ENCODE measurements around the gene AFAP1.
"Not testable (repeated sequence)": the region's sequence is repeated elsewhere in the genome, so short reads cannot be mapped to it uniquely, and the experiment has no call there.

Gene AFAP1

DNA sequence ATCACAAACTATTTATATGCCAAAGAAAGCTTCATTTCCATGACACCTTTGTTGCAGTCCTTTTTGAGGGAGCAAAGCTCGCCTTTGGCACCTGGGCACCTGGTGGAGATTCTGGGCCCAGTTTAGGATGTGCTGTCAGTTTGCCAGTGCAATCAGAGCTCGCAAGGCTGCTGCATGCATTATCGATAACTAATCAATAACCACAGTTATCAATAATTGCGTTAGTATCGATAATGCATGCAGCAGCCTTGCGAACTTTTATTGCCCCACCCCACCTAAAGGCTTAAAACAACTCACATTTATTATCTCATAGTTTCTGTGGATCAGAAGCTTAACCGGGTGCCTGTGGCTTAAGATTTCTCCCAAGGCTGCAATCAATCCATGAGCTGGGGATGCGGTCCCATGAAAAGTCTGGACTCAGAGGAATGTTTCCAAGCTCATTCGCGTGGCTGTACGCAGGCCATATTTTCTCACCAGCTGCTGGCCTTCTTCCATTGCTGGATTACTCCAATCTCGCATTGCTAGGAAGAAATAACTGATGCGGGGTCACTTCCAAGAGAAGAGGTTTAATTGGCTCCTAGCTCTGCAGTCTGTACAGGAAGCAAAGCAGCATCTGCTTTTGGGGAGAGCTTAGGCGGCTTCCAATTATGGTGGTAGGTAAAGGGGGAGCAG is 6.2 kb upstream of the AFAP1 start:
- no peak for DNase-seq (ENCODE audit: low read depth)

DNA sequence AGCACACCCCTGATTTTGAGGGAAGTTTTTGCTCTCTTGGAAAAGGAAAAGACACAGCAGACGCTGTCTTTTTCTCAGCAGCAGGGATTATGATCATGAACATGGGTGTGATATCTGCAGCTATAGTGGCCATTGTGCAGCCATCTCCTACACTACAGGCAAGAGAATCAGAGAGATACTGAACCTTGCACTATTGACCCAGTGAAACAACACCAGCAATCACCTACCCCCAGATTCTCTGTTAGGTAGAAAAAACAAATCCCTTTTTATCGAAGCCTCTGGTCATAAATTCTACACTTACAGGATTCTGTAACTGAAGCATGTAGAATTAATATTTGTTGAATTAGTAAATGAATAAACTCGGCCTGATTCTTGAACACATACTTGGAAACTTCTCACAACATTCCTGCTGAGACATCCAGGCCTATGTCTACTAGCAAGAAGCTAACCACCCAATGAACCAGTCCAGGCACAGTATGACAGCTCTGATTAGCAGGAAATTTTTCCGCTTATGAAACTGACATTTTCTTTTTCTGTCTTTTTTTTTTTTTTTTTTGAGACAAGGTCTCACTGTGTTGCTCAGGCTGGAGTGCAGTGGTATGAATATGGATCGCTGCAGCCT is 5.0 kb upstream of the AFAP1 start:
- no peak for DNase-seq (ENCODE audit: low read depth)

DNA sequence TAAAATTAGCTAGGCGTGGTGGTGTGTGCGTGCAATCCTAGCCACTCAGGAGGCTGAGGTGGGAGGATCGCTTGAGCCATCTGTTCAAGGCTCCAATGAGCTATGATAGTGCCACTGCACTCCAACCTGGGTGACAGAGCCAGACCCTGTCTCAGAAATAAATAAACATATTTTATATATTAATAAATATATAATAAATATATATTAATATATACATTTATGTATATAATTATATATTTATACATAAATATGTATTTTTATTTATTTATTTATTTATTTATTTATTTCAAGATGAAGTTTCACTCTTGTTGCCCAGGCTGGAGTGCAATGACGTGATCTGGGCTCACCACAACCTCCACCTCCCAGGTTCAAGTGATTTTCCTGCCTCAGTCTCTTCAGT is 4.0 kb upstream of the AFAP1 start:
- DNase-seq (ENCODE audit: low read depth) = not testable (repeated sequence)

DNA sequence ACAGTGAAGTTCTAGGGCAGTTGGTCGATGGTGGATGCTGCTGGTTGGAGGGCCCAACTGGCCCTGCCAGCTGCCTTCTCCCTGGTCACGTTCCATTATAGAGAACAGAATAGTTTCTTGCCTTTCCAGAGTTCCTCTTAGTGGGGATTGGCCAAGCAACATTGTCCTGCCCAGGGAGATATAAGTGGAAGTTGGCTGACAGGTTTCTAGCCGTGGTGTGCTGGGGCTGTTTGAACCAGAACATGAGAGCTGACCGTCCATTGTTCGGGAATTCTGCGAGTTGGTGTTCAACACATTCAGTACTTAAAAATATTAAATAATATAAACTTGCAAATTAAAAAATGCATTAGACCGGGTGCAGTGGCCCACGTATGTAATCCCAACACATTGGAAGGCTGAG is 3.5 kb upstream of the AFAP1 start:
- DNase-seq (ENCODE audit: low read depth) = no peak

DNA sequence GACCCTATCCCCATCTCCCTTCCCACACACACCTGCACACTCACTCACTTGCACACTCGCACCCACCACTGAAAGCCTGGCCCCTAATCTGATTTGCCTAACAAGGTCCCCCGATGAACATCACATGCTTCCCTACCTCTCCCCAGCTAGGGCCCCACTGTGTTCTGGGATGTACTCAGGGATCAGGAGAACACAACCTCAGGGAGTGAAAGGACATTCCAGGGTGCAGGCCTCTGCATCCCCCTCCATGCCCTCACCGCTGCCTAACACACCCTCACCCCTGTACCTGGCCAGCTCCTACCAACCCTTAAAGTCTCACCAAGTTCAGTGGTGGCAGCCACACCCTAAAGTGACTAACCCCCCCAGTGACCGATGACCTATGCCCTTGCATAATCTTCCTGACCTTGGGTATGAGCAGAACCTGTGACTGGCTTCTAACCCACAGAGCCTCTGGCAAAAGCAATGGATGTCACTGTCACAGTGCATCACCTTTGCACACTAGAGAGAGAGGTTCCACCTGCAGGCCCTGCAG is 2.4 kb upstream of the AFAP1 start:
- no peak for DNase-seq (ENCODE audit: low read depth)

DNA sequence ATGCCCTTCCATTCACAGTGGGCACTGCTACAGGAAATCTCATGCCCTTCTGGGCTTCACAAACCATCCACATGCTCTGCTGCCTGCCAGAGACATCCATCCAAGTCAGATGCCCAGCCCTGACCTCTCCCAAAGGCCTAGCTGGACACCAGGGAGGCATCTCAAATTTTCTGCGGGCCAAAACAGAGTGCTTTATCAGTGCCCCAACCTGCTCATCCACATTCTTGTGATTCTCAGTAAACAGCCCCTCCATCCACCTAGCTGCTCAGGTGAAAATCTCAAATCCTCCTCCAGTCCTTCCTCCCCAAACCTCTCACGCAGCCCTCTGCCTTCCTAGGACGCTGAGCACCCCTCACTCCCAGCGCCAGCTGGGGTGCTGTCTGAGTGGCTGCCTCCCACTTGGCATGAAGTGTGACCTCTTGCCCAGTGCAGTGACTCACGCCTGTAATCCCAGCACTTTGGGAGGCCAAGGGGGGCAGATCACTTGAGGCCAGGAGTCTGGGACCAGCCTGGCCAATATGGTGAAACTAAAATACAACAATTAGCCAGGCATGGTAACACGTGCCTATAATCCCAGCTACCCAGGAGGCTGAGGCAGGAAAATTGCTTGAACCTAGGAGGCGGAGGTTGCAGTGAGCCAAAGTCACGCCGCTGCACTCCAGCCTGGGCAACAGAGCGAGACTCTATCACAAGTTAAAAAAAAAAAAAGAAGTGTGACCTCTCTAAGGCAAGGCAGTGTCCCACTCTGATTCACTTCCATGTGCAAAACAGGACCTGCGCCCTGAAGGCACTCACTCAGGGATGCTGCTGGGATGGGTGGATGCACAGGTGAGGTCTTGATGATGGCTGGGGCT is 1.7 kb upstream of the AFAP1 start:
- DNase-seq (ENCODE audit: low read depth) = no peak

DNA sequence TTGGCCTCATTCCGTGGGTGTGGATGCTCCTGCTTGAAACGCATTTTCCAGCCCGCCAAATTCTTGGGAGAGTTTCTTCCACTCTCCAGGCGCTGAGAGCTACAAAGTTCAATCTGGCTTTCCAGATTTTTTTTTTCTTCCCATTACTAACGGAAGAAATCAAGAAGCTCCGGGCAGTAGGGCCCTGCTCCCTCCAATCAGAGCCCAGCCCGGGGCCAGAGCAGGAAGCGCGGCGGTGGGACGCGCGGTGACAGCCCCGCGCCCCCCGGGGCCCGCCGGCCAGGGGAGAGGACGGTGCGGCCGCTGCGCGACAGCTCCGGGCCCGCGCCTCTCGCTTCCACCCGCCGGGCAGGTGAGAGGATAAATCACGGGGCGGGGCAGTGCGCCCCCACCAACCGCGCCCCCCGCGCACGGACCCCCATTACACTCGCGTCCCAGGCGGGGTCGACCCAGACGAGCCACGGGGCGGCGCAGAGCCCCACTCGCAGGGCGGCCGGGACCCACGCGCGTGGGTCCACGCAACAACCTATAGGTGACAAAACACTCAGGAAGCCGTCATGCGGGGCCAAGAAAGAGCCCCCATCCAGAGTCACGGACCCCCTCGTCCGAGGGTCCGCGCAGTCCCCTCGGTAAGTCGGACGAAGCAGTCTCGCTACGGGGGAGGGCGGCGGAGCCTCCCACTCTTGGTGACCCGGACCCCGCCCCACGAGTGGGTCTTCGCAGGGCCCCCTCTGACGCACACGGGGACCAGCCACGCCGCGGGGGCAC is 868 bp downstream of the AFAP1 start:
- DNase-seq (ENCODE audit: low read depth) = no peak

DNA sequence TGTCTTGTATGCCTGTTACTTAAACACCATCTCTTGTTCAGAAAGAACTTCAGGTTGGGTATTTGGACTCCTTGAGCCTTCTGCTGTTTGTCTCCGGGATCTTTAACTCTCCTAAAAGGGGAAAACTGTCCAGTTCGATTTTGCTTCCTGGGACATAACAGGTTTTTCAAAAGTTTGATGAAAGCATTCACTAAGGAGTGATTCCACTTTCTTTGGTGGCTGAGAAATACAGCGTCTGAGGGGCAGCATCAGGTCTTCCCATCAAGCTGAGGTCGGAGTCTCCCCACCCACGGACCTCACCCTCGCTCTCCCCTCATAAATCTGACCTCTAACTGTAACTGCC is 1.4 kb downstream of the AFAP1 start:
- DNase-seq (ENCODE audit: low read depth) = no peak

DNA sequence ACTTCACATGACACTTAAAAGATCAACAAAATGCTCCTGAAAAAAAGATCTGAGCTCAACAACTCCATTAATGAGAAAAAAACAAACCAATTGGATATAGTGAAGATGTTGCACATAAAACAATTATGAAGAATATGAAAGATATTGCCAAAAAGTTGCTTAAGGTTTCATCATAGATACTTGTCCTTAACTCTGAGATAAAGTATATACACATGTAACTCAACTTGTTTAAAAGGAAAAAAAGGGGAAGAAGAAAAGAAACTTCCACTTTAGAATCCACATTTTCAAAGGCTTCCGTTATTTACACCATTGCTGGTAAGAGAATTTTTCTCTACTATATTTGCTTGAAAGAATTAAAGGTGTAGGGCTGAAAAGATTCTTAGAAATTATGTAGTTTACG is 2.7 kb downstream of the AFAP1 start:
- DNase-seq (ENCODE audit: low read depth) = no peak

DNA sequence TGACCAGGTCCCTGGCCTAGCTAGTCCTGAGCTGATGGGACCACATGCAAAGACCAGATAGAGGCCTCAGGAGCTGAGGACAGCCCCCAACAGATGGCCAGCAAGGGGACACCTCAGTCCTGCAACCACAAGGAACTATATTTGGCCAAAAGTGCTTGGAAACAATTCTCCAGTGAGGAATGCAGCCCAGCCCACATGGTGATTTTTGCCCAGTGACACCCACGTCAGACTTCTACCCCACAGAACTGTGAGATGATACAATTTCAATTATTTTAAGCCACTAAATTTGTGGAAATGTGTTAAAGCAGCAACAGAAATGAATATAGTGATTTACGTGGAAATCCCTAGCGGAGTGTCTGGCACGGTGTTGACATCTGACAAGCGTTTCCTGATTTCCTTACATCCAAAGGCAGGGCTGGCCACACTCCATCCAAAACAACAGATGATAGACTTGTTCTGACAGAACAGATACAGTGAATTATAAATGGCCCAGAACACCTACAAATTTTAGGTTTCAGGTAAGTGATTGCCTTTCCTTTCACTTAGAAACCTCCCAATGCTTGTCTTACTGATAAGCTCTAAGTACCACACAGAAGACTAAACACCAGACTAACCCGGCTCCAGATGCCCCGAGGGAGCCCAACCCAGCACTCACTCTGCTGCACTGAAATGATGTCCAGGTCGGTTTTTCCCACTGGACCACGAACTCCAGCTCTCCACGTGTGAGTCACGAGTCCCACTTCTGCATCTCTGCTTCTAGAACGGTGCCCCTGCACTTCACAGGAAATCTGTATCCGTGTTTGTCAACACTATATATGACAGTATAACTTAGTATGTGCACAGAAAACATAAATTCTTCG is 5.8 kb downstream of the AFAP1 start:
- no peak for DNase-seq (ENCODE audit: low read depth)

DNA sequence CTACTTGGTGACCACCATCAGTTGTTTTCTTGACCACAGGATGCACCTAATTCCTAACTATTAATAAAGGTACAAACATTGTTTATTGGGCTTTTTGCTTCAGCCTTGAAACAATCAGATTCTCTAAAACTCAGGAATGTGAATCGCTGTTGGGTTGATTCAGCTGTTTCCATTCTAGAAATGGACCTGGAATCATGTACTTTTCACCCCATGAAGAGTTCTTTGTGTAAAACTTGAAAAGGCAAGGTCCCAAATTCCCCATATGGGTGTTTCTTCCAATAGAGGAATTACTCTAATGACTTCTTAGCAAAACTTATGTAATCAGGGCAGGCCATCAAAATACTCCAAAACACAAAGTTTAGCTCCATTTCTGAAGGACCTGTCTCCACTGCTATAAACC is 7.4 kb downstream of the AFAP1 start:
- DNase-seq (ENCODE audit: low read depth) = no peak

DNA sequence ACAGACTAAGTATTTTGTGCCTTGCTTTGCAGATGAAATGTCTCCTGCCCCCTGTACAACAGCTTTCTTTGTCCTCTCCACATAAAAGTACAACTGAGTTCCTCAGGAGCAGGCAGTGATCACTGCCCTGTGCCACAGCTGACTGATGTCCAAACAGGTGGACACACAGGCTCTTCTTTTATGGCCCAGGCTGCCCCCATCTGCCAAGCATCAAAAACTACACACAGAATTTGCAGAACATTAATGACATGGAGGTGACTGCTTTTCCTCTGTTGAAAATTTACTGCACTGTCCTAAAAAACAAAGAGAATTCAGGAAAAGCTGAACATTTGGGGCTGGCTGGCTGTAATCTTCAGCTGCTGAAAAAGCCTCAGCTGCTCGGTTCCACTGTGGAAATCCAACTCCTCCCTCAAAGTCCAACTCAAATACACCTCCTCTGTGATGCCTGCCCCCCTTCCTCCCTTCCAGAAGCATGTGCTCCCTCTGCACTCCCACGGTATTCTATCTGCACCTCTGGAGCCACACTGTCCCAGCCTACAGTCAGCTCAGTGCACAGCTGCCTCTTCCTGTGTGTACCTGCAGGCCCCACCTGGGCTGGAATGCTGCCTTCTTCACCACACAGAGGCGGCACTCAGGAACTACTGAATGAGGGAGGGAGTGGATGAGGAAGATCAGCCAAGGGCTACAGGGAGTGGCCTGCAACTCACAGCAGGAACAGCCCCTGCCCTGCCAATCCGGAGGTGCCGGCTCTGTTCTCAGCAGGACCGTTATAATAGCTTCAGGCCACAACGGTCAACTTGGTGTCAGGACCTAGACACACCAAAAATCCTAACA is 10.3 kb downstream of the AFAP1 start:
- no peak for DNase-seq (ENCODE audit: low read depth)

DNA sequence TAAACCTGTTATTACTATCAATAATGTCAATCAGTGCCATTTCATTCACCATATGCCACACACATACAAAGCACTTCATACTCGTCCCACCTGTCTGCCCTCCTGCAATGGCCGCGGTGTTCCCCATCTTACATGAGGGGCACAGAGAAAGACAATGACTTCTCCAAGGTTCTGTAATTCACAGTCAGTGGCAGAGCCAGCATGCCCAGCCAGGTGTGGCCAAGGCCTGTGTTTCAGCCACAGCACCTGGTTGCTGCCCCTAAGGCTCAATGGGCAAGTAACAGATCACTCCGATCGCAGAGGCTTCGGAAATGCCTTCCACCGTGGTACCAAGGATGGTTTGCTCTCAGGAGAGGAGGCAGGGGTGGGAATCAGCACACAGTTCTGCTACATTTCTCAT is 10.9 kb downstream of the AFAP1 start:
- no peak for DNase-seq (ENCODE audit: low read depth)

DNA sequence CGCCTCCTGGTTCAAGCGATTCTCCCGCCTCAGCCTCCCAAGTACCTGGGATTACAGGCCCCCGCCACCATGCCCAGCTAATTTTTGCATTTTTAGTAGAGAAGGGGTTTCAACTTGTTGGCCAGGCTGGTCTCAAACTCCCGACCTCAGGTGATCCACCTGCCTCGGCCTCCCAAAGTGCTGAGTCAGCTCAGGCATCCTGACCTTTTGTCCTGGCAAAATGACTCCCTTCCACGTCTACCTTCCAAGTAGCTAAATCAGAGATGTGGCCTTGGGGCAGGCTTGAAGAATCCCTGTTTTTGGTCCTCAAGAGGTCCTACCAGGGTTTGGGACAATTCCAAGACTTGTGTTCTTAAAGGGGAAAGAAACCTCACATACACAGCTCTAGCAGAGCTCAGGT is 12.8 kb downstream of the AFAP1 start:
- no peak for DNase-seq (ENCODE audit: low read depth)

DNA sequence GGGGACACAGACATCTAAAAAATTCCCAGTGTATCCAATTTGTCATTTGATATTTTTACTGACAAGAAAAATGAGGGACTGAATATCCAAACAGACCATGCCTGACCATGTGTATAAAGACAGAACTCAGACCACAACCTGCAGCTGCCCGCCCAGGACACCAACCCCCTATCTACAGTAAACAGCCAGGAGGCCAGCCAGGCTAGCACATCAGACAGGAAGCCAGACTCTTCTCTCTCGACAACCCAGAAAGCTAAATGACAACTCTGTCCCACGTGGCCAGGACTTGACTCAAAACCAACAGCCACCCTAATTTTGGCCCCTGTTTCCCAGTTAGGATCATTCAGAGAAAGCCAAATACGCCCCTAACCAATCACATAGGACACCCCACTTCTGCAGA is 15.1 kb downstream of the AFAP1 start:
- DNase-seq (ENCODE audit: low read depth) = no peak

DNA sequence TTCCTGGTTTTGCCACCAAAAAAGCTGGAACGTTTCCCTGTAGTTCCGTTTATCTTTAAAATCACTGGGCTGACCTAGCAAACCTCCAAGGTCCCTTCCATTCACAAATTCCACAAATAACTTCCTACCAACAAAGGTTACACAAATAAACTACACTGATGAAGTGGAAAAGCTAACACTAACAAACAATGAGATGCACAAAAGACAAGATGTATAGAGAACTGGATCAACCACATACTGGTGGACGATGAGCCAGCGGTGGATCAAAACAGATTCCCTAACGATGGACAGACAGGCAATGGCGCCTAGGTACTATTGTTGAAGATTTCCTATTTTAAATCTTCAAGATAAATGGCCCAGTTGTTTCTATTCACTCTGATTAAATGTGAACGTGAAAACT is 15.5 kb downstream of the AFAP1 start:
- DNase-seq (ENCODE audit: low read depth) = no peak

DNA sequence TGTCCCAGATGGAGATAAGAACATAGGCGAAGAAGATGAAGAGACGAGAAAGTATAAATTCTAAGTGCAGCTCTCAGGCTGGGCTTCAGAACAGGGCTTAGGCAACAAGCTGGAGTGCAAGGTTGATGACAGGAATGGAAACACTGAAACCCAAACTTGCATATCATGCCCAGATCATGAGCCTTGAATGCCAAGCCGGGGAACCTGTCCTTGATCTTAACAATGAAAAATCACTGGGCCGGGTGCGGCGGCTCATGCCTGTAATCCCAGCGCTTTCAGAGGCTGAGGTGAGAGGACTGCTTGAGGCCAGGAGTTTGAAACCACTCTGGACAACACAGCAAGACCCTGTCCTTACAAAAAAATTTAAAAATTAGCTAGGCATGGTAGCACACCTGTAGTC is 17.2 kb downstream of the AFAP1 start:
- no peak for DNase-seq (ENCODE audit: low read depth)

DNA sequence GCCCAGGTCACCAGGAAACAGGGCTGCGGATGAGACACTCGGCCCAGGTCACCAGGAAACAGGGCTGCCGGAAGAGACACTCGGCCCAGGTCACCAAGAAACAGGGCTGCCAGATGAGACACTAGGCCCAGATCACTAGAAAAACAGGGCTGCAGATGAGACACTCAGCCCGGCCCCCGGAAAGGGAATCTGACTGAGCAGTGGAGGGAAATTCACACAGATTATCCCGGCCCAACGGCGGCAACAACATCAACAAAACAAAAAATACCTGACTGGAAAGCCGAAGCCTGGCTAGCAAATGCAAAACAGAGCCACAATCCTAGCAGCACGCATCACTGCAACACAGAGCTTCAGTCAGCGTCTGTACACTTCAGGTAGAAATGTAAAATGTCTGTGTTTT is 20.7 kb downstream of the AFAP1 start:
- no peak for DNase-seq (ENCODE audit: low read depth)

DNA sequence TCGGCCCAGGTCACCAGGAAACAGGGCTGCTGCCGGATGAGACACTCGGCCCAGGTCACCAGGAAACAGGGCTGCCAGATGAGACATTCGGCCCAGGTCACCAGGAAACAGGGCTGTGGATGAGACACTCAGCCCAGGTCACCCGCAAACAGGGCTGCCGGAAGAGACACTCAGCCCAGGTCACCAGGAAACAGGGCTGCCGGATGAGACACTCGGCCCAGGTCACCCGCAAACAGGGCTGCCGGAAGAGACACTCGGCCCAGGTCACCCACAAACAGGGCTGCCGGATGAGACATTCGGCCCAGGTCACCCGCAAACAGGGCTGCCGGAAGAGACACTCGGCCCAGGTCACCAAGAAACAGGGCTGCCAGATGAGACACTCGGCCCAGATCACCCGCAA is 21.5 kb downstream of the AFAP1 start:
- DNase-seq (ENCODE audit: low read depth) = not testable (repeated sequence)

DNA sequence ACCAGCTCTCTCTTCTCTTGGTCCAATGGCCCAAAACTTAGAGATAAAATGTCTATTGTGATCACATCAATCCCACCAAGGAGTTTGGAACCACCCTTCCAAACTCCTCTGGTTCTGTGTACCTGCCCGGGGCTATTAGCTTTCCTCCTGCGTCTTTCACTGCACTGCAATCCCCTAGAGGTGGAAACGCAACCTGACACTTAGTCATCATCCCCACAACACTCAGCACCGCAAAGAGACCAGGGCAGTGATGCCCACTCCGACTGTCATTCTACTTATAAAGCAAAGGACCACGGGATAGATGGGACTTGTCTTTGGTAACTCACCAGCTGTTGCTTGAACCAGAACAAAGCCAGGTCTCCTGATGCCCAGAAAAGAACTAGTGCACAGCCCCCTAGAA is 22.0 kb downstream of the AFAP1 start:
- no peak for DNase-seq (ENCODE audit: low read depth)

DNA sequence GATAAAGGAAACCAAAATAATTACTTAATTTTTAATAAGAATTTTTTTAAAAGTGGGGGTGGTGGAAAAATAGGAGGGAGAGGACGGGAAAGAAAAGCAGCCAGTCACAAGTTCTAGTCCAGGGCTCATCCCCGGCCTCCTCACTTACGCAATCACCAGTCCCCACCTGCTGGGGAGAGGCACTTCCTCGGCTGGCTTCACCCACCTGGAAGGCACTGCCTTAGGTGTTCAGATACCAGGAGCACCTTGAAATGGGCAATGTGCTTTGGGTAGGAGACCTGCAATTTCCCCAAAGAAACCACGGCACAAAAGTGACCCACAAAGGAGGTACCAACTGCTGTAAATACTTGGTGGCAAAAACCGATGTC is 23.8 kb downstream of the AFAP1 start:
- DNase-seq (ENCODE audit: low read depth) = no peak

Data from stimulated activated CD8-positive, alpha-beta memory T cell treated with anti-CD3 and anti-CD28 coated beads, Interleukin-15, amount 100 ng/mL, for 24 hours (primary cell).